PC-9 (cell line): Measurements from ENCODE around the gene PBX1.

ENCODE experiments used
- CTCF ChIP-seq: fragments of 200-600 bp; sonication (generic); conservative IDR thresholded peaks from 2 replicates; pipeline ENCODE4 v1.6.1; 2017; ENCODE audit warnings: mixed run types, antibody characterized with exemption, mild to moderate bottlenecking, moderate library complexity
- EZH2 ChIP-seq: fragments of 200-600 bp; sonication (generic); IDR thresholded peaks from 2 replicates; pipeline ENCODE4 v1.8.0; 2017; ENCODE audit warnings: antibody characterized with exemption, low read depth

DNA sequence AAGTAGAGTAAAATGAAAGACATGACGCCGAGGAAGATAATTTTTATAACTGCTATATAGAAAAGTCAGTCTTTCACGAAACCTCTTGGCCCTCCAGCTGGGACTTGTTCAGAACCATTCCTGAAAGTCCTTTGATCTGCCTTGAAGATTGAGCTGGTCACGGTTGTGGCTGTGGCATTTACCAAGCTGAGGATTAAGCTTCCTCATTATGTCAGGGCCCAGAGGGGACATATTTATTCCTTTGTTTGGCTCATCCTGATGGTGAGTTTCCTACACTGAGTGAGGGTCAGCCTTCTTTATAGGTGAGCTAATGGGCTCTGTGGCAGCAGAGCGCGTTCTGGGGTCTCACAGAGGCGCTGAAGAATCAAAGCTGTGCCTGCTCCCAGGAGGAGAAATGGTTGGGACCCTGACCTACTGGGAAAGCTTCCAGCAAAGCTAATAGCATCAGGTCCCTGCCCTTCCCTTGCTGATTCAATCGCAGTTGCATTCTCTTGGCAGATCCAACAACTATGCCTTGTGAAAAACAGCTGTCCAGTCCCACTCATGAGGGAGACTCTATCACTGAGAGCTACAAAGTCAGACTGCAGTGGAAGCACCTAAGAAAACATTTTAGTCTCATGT is 43.2 kb upstream of the PBX1 start:
- TF ChIP-seq CTCF (no peak), EZH2 (no peak)
